ENCODE measurements around the gene TRAK2.
A peak's percentile ranks its signal among the peaks of the same experiment; 100 is the strongest.
"Not testable (repeated sequence)": the region's sequence is repeated elsewhere in the genome, so short reads cannot be mapped to it uniquely, and the experiment has no call there.

The TRAK2 gene

GRCh38 chr2:201413143-201413542 lies 38.1 kb downstream of the TRAK2 start:
- DNase-seq: no peak

GRCh38 chr2:201411421-201411820 lies 39.8 kb downstream of the TRAK2 start:
- no peak for DNase-seq

- no peak for DNase-seq
Observed at GRCh38 chr2:201408931-201409330, 42.3 kb downstream of the TRAK2 start.

- DNase-seq: no peak
Observed at GRCh38 chr2:201407265-201407664, 44.0 kb downstream of the TRAK2 start.

- DNase-seq: peak; percentile 75
Observed at GRCh38 chr2:201406077-201406662, 45.1 kb downstream of the TRAK2 start.

GRCh38 chr2:201404699-201405280 lies 46.5 kb downstream of the TRAK2 start:
- DNase-seq: no peak

- peak; percentile 14 for DNase-seq
Observed at GRCh38 chr2:201403880-201404279, 47.4 kb downstream of the TRAK2 start.

- DNase-seq: no peak
Observed at GRCh38 chr2:201402651-201403562, 48.4 kb downstream of the TRAK2 start.

- DNase-seq: no peak
Observed at GRCh38 chr2:201401815-201402214, 49.4 kb downstream of the TRAK2 start.

GRCh38 chr2:201396595-201396994 lies 54.7 kb downstream of the TRAK2 start:
- no peak for DNase-seq

GRCh38 chr2:201383136-201383535 lies 68.1 kb downstream of the TRAK2 start:
- DNase-seq: no peak

- no peak for DNase-seq
Observed at GRCh38 chr2:201378496-201379397, 72.5 kb downstream of the TRAK2 start.

GRCh38 chr2:201377218-201377617 lies 74.0 kb downstream of the TRAK2 start:
- DNase-seq: no peak

GRCh38 chr2:201369775-201370174 lies 81.5 kb downstream of the TRAK2 start:
- no peak for DNase-seq

GRCh38 chr2:201369318-201369717 lies 81.9 kb downstream of the TRAK2 start:
- not testable (repeated sequence) for DNase-seq

GRCh38 chr2:201366146-201366545 lies 85.1 kb downstream of the TRAK2 start:
- DNase-seq: no peak

- peak; percentile 22 for DNase-seq
Observed at GRCh38 chr2:201363857-201364560, 87.2 kb downstream of the TRAK2 start.

GRCh38 chr2:201362396-201362795 lies 88.9 kb downstream of the TRAK2 start:
- no peak for DNase-seq

- DNase-seq: no peak
Observed at GRCh38 chr2:201361078-201361733, 90.1 kb downstream of the TRAK2 start.

- DNase-seq: no peak
Observed at GRCh38 chr2:201360256-201360655, 91.0 kb downstream of the TRAK2 start.

- DNase-seq: no peak
Observed at GRCh38 chr2:201358684-201359083, 92.6 kb downstream of the TRAK2 start.

GRCh38 chr2:201357221-201357620 lies 94.0 kb downstream of the TRAK2 start, which contains the start of gene FLACC1:
Gene FLACC1, minus strand, starts transcription at chr2:201357345. Its CDS starts 5,941 bp downstream, at chr2:201351404.
- DNase-seq: no peak
